HFF-Myc (cell line): ENCODE results near the gene TBXAS1.

ENCODE experiments used
- DNase-seq: peaks from one replicate; pipeline ENCODE4 v3.0.0-alpha.2; 2011; ENCODE audit warnings: low read depth; ENCODE audit errors: extremely low read depth
- H3K4me3 ChIP-seq: replicated peaks from 2 replicates; pipeline ENCODE4 v1.5.1; 2011; ENCODE audit warnings: low read depth, mild to moderate bottlenecking, control low read depth, low read length
- CTCF ChIP-seq: IDR thresholded peaks from 2 replicates; pipeline ENCODE4 v1.5.1; 2012; ENCODE audit warnings: mild to moderate bottlenecking, low read depth, low read length, control low read depth; ENCODE audit errors: missing control alignments

TBXAS1 gene

GRCh38 chr7:139846297-139846696, 17.2 kb downstream of the TBXAS1 start:
- DNase-seq, result no peak
- H3K4me3 ChIP-seq, result no peak overlapping the region
- no peak for TF ChIP-seq CTCF

DNA sequence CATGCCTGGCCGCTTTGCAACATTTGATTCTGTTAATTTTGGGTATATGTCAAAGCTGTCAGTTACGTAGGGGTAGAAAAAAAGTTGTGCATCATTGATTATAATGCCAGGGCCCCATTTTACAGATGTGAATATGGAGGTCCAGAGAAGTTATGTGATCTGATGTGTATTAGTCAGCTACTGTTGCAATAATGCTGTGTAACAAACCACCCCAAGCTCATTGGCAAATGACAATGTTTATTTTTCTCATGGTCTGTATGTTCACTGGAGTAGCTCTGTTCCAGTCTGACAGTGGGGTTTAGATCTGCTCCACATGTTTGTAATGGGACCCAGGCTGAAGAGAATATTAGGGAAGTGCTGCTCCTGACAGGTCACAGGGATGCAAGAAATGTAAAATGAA, 19.2 kb downstream of the TBXAS1 start:
- no peak for DNase-seq
- no peak overlapping the region for H3K4me3 ChIP-seq
- TF ChIP-seq CTCF, result no peak

- TF ChIP-seq CTCF, result no peak
- DNase-seq, result no peak
- no peak overlapping the region for H3K4me3 ChIP-seq
These were observed 21.8 kb downstream of the TBXAS1 start for GRCh38 chr7:139850906-139851305.

DNA sequence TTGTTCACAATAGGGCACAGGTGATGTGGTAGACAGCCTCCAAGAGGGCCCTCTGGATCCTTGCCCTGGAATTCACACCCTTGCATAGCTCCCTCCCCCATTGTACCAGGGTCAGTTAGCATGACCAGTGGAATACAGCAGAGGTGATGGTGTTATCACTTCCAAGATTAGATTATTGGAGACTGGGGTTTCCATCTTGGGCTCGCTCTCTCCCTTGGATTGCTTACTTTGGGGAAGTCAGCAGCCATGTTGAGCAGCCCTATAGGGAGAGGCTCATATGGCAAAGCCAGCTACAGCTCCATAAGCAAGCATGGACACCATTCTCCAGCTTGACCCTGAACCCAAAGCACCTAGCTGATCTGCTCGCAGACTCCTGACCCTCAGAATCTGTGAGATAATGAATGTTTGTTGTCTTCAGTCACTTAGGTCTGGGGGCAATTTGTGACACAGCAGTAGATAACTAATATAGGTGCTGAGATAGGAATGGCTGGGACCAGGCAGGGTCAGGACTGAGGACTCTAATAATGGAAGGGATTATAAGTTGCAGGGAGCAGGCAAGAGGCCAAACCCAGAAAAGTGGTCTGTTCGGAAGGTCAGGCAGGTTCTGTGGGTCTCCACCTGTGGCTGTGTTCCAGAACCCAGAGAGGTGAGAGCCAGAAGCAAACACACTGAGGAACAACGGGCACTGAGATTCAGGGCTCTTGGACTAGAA, 22.9 kb downstream of the TBXAS1 start:
- no peak for DNase-seq
- no peak for TF ChIP-seq CTCF
- H3K4me3 ChIP-seq, result no peak overlapping the region

GRCh38 chr7:139852482-139852845, 23.4 kb downstream of the TBXAS1 start:
- H3K4me3 ChIP-seq, result no peak overlapping the region
- no peak for TF ChIP-seq CTCF
- DNase-seq, result no peak

- DNase-seq, result no peak
- no peak for TF ChIP-seq CTCF
- H3K4me3 ChIP-seq, result no peak overlapping the region
These were observed 24.6 kb downstream of the TBXAS1 start for GRCh38 chr7:139853506-139854123.
